Measurements from ENCODE around the gene GTSE1.
"Not testable (repeated sequence)": the region's sequence is repeated elsewhere in the genome, so short reads cannot be mapped to it uniquely, and the experiment has no call there.

GTSE1 gene

DNA sequence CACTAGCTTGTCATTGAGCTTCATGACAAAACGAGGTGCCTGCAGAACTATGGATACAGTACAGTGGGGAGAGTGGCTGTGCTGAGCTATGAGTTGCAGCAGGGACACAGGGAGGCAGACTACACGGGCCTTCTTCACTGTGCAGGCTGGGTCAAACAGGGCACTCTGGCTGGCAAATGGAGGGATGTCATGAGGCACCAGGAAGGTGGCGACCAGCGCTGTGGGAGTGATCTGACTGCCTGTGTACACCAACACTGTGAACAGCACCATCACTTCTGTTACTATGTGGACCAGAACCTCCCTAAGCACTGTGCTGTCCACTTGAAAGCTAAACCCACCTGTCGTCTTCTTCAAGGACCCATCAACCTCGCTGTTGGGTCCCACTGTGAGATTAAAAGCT is 36.6 kb upstream of the GTSE1 start:
- Histone ChIP-seq H3K4me1 (ENCODE audit: control insufficient read depth in 1 of 2, insufficient read depth in 2 of 2, low read length in 2 of 2) (peaks cover 4 to 8% of the 10 kb centered on the region in 2 donors), H3K27me3 (ENCODE audit: control insufficient read depth in 1 of 2, insufficient read depth in 2 of 2, low read length in 2 of 2) (no peaks in the 10 kb centered on the region), H3K4me3 (ENCODE audit: low read depth in 1 of 2, low read length in 2 of 2) (no peak overlapping the region), H3K9ac (ENCODE audit: low read depth in 1 of 2, low read length in 2 of 2) (no peak overlapping the region), H3K27ac (ENCODE audit: low read depth, low read length) (no peak overlapping the region), H3K9me3 (ENCODE audit: control insufficient read depth in 1 of 2, low read length in 2 of 2) (no peaks in the 10 kb centered on the region), H3K36me3 (ENCODE audit: control insufficient read depth in 1 of 2, insufficient read depth in 2 of 2, low read length in 2 of 2) (no peaks in the 10 kb centered on the region)

- Histone ChIP-seq H3K27me3 (ENCODE audit: control insufficient read depth in 1 of 2, insufficient read depth in 2 of 2, low read length in 2 of 2) (no peaks in the 10 kb centered on the region), H3K9me3 (ENCODE audit: control insufficient read depth in 1 of 2, low read length in 2 of 2) (no peaks in the 10 kb centered on the region), H3K4me3 (ENCODE audit: low read depth in 1 of 2, low read length in 2 of 2) (no peak overlapping the region), H3K36me3 (ENCODE audit: control insufficient read depth in 1 of 2, insufficient read depth in 2 of 2, low read length in 2 of 2) (no peaks in the 10 kb centered on the region), H3K9ac (ENCODE audit: low read depth in 1 of 2, low read length in 2 of 2) (no peak overlapping the region), H3K4me1 (ENCODE audit: control insufficient read depth in 1 of 2, insufficient read depth in 2 of 2, low read length in 2 of 2) (peaks cover 4 to 10% of the 10 kb centered on the region in 2 donors), H3K27ac (ENCODE audit: low read depth, low read length) (no peak overlapping the region)
These were observed 34.0 kb upstream of the GTSE1 start for GRCh38 chr22:46262449-46263215.

- H3K4me3 ChIP-seq (ENCODE audit: low read depth in 1 of 2, low read length in 2 of 2): no peak within 1 kb of the TSS
- peaks cover 4 to 10% of the 10 kb centered on the region in 2 donors for H3K4me1 ChIP-seq (ENCODE audit: control insufficient read depth in 1 of 2, insufficient read depth in 2 of 2, low read length in 2 of 2)
- H3K9ac ChIP-seq (ENCODE audit: low read depth in 1 of 2, low read length in 2 of 2): no peak within 1 kb of the TSS
- H3K27ac ChIP-seq (ENCODE audit: low read depth, low read length): no peak within 1 kb of the TSS
- H3K27me3 ChIP-seq (ENCODE audit: control insufficient read depth in 1 of 2, insufficient read depth in 2 of 2, low read length in 2 of 2): no peaks in the 10 kb centered on the region
- no peaks in the 10 kb centered on the region for H3K9me3 ChIP-seq (ENCODE audit: control insufficient read depth in 1 of 2, low read length in 2 of 2)
- no peaks in the 10 kb centered on the region for H3K36me3 ChIP-seq (ENCODE audit: control insufficient read depth in 1 of 2, insufficient read depth in 2 of 2, low read length in 2 of 2)
These were observed 33.5 kb upstream of the GTSE1 start, which contains the start of gene PKDREJ for GRCh38 chr22:46263216-46263590. TSS of gene PKDREJ (minus strand) at chr22:46263343. CDS start at chr22:46263322, 21 bp downstream.

DNA sequence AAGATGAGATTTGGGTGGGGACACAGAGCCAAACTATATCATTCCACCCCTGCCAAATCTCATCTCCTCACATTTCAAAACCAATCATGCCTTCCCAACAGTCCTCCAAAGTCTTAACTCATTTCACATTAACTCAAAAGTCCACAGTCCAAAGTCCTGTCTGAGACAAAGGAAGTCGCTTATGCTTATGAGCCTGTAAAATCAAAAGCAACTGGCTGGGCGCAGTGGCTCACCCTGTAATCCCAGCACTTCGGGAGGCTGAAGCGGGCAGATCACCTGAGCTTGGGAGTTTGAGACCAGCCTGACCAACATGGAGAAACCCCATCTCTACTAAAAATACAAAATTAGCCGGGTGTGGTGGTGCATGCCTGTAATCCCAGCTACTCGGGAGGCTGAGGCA is 32.1 kb upstream of the GTSE1 start:
- not testable (repeated sequence) for H3K27me3 ChIP-seq (ENCODE audit: control insufficient read depth in 1 of 2, insufficient read depth in 2 of 2, low read length in 2 of 2); H3K9me3 ChIP-seq (ENCODE audit: control insufficient read depth in 1 of 2, low read length in 2 of 2); H3K27ac ChIP-seq (ENCODE audit: low read depth, low read length); H3K9ac ChIP-seq (ENCODE audit: low read depth in 1 of 2, low read length in 2 of 2); H3K4me3 ChIP-seq (ENCODE audit: low read depth in 1 of 2, low read length in 2 of 2); H3K36me3 ChIP-seq (ENCODE audit: control insufficient read depth in 1 of 2, insufficient read depth in 2 of 2, low read length in 2 of 2)
- H3K4me1 ChIP-seq (ENCODE audit: control insufficient read depth in 1 of 2, insufficient read depth in 2 of 2, low read length in 2 of 2): peaks cover 10 to 15% of the 10 kb centered on the region in 2 donors

DNA sequence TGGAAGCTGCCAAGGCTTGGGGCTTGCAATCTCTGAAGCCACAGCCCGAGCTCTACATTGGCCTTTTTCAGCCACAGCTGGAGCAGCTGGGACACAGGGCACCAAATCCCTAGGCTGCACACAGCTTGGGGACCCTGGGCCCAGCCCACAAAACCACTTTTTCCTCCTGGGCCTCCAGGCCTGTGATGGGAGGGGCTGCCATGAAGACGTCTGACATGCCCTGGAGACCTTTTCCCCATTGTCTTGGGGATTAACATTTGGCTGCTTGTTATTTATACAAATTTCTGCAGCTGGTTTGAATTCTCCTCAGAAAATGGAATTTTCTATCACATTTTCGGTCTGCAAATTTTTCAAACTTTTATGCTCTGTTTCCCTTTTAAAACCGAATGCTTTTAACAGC is 31.0 kb upstream of the GTSE1 start:
- not testable (repeated sequence) for H3K27me3 ChIP-seq (ENCODE audit: control insufficient read depth in 1 of 2, insufficient read depth in 2 of 2, low read length in 2 of 2); H3K27ac ChIP-seq (ENCODE audit: low read depth, low read length); H3K9me3 ChIP-seq (ENCODE audit: control insufficient read depth in 1 of 2, low read length in 2 of 2); H3K9ac ChIP-seq (ENCODE audit: low read depth in 1 of 2, low read length in 2 of 2); H3K4me3 ChIP-seq (ENCODE audit: low read depth in 1 of 2, low read length in 2 of 2); H3K36me3 ChIP-seq (ENCODE audit: control insufficient read depth in 1 of 2, insufficient read depth in 2 of 2, low read length in 2 of 2)
- peaks cover 17 to 23% of the 10 kb centered on the region in 2 donors for H3K4me1 ChIP-seq (ENCODE audit: control insufficient read depth in 1 of 2, insufficient read depth in 2 of 2, low read length in 2 of 2)

- H3K4me1 ChIP-seq (ENCODE audit: control insufficient read depth in 1 of 2, insufficient read depth in 2 of 2, low read length in 2 of 2): peaks cover 17 to 23% of the 10 kb centered on the region in 2 donors
- peaks cover 6 to 17% of the 10 kb centered on the region in 2 donors for H3K36me3 ChIP-seq (ENCODE audit: control insufficient read depth in 1 of 2, insufficient read depth in 2 of 2, low read length in 2 of 2)
- H3K9ac ChIP-seq (ENCODE audit: low read depth in 1 of 2, low read length in 2 of 2): peak within 1 kb of the TSS; percentile 86 to 98
- H3K27me3 ChIP-seq (ENCODE audit: control insufficient read depth in 1 of 2, insufficient read depth in 2 of 2, low read length in 2 of 2): no peaks in the 10 kb centered on the region
- H3K4me3 ChIP-seq (ENCODE audit: low read depth in 1 of 2, low read length in 2 of 2): peak within 1 kb of the TSS; percentile 72 to 96
- peak within 1 kb of the TSS; percentile 79 for H3K27ac ChIP-seq (ENCODE audit: low read depth, low read length)
- no peaks in the 10 kb centered on the region for H3K9me3 ChIP-seq (ENCODE audit: control insufficient read depth in 1 of 2, low read length in 2 of 2)
These were observed 29.0 kb upstream of the GTSE1 start, which contains the start of gene TTC38 for GRCh38 chr22:46267431-46268279. TSS of gene TTC38 (plus strand) at chr22:46268008. CDS start at chr22:46268040, 32 bp downstream.

DNA sequence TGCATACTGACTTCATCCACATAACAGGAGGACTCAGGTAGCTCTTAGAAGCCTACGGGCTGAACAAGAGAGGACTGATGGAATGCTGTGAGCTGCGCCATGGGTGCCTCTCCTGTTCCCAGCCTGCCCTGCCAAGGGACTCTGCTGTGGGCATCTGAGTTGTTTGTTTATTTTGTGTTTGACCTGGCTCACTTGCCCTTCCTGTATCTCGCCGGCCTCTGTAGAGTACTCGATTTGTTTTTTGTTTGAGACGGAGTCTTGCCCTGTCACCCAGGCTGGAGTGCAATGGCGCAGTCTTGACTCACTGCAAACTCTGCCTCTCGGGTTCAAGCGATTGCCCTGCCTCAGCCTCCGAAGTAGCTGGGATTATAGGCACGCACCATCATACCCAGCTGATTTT is 27.1 kb upstream of the GTSE1 start:
- H3K9ac ChIP-seq (ENCODE audit: low read depth in 1 of 2, low read length in 2 of 2): peak overlapping the region; percentile 51 to 98
- peaks cover 18 to 35% of the 10 kb centered on the region in 2 donors for H3K36me3 ChIP-seq (ENCODE audit: control insufficient read depth in 1 of 2, insufficient read depth in 2 of 2, low read length in 2 of 2)
- H3K4me1 ChIP-seq (ENCODE audit: control insufficient read depth in 1 of 2, insufficient read depth in 2 of 2, low read length in 2 of 2): peaks cover 14 to 18% of the 10 kb centered on the region in 2 donors
- no peak overlapping the region for H3K27ac ChIP-seq (ENCODE audit: low read depth, low read length)
- peak overlapping the region; percentile 72 to 96 for H3K4me3 ChIP-seq (ENCODE audit: low read depth in 1 of 2, low read length in 2 of 2)
- no peaks in the 10 kb centered on the region for H3K27me3 ChIP-seq (ENCODE audit: control insufficient read depth in 1 of 2, insufficient read depth in 2 of 2, low read length in 2 of 2)
- H3K9me3 ChIP-seq (ENCODE audit: control insufficient read depth in 1 of 2, low read length in 2 of 2): no peaks in the 10 kb centered on the region

- H3K36me3 ChIP-seq (ENCODE audit: control insufficient read depth in 1 of 2, insufficient read depth in 2 of 2, low read length in 2 of 2): peaks cover 30 to 53% of the 10 kb centered on the region in 2 donors
- H3K27me3 ChIP-seq (ENCODE audit: control insufficient read depth in 1 of 2, insufficient read depth in 2 of 2, low read length in 2 of 2): no peaks in the 10 kb centered on the region
- no peak overlapping the region for H3K27ac ChIP-seq (ENCODE audit: low read depth, low read length)
- no peak overlapping the region for H3K4me3 ChIP-seq (ENCODE audit: low read depth in 1 of 2, low read length in 2 of 2)
- H3K4me1 ChIP-seq (ENCODE audit: control insufficient read depth in 1 of 2, insufficient read depth in 2 of 2, low read length in 2 of 2): peaks cover 14% of the 10 kb centered on the region in 2 donors
- no peaks in the 10 kb centered on the region for H3K9me3 ChIP-seq (ENCODE audit: control insufficient read depth in 1 of 2, low read length in 2 of 2)
- H3K9ac ChIP-seq (ENCODE audit: low read depth in 1 of 2, low read length in 2 of 2): no peak overlapping the region
These were observed 24.5 kb upstream of the GTSE1 start for GRCh38 chr22:46272196-46272595.

DNA sequence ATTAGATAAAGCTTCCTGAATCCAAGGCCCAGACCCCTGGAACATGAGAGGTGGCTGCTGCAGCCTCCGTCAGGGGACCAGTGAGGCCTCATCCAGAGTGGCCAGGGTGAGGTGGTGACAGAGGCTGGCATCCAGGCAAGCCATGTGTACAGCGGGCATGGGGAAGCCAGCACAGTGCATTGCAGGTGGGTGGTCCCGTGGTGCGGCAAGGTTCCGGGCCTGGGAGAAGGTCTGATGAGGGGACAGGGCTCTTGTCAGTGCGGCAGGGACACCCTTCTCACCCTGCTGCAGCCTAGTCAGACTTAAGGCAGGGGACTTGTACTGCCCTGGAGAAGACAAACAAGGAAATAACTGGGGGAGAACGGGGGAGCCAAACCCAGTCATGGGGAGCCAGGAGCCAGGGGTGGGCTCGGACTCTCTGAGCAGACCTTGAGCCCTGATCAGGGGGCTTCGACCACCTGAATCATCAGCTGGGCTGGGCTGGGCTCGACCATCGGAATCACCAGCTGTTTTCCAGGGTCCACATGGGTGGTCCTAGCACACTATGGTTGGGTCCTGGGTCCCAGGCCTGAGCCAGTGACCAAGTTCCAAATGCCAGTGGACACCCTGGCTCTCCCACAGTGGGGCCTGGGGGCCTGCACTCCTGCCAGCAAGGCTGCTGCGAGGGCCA is 23.8 kb upstream of the GTSE1 start:
- peaks cover 14% of the 10 kb centered on the region in 2 donors for H3K4me1 ChIP-seq (ENCODE audit: control insufficient read depth in 1 of 2, insufficient read depth in 2 of 2, low read length in 2 of 2)
- H3K9me3 ChIP-seq (ENCODE audit: control insufficient read depth in 1 of 2, low read length in 2 of 2): no peaks in the 10 kb centered on the region
- peaks cover 33 to 58% of the 10 kb centered on the region in 2 donors for H3K36me3 ChIP-seq (ENCODE audit: control insufficient read depth in 1 of 2, insufficient read depth in 2 of 2, low read length in 2 of 2)
- no peak overlapping the region for H3K4me3 ChIP-seq (ENCODE audit: low read depth in 1 of 2, low read length in 2 of 2)
- H3K27ac ChIP-seq (ENCODE audit: low read depth, low read length): no peak overlapping the region
- H3K9ac ChIP-seq (ENCODE audit: low read depth in 1 of 2, low read length in 2 of 2): no peak overlapping the region
- no peaks in the 10 kb centered on the region for H3K27me3 ChIP-seq (ENCODE audit: control insufficient read depth in 1 of 2, insufficient read depth in 2 of 2, low read length in 2 of 2)

All from duodenal mucosa (tissue), 2 donors.